Common myeloid progenitor, CD34-positive (primary cell): ENCODE measurements around the gene PRR19.
A peak's percentile ranks its signal among the peaks of the same experiment; 100 is the strongest.

Experiments
- CTCF ChIA-PET: fragments of 350-600 bp; sonication (Branson Sonifier 250); formaldehyde crosslinking; loops from one replicate; lab custom pipeline; 2021; ENCODE audit warnings: antibody characterized with exemption; lab: Charles Lee
- POLR2A ChIA-PET: fragments of 350-600 bp; sonication (Branson Sonifier 250); formaldehyde crosslinking; loops from one replicate; lab custom pipeline; 2021; ENCODE audit warnings: antibody characterized with exemption; lab: Charles Lee
- DNase-seq, 3 donors: peaks; one replicate each; pipeline versions ENCODE4 v3.0.0 to v3.0.0-alpha.2; 2013
- H3K27ac ChIP-seq, 2 experiments: 1 replicate in 1 of 2; 2 replicates in 1 of 2; pipeline ENCODE4 v1.7.0; 2013; ENCODE audit warnings: inconsistent platforms in 2 of 2, low read length in 2 of 2, mild to moderate bottlenecking in 2 of 2, low read depth in 1 of 2, moderate library complexity in 1 of 2; ENCODE audit not compliant: severe bottlenecking in 2 of 2, insufficient read depth in 1 of 2, poor library complexity in 1 of 2
- H3K27me3 ChIP-seq, 5 experiments: replicated peaks in 2 of 5; 1 replicate in 3 of 5; 2 replicates in 2 of 5; pipeline versions ENCODE4 v1.6.1 to v1.7.0; 2013; ENCODE audit warnings: low read length in 4 of 5, mild to moderate bottlenecking in 2 of 5, moderate library complexity in 2 of 5, inconsistent platforms in 1 of 5; ENCODE audit not compliant: insufficient read depth in 5 of 5, control insufficient read depth in 4 of 5
- H3K36me3 ChIP-seq, 4 experiments: 1 replicate in 2 of 4; 2 replicates in 2 of 4; pipeline versions ENCODE4 v1.6.1 to v1.7.0; 2013; ENCODE audit warnings: low read length in 3 of 4, control low read depth in 1 of 4, mild to moderate bottlenecking in 1 of 4; ENCODE audit not compliant: control insufficient read depth in 4 of 4, insufficient read depth in 4 of 4
- H3K4me1 ChIP-seq, 4 experiments: 1 replicate in 3 of 4; 2 replicates in 1 of 4; pipeline versions ENCODE4 v1.6.1 to v1.7.1; 2013; ENCODE audit warnings: low read length in 3 of 4, mild to moderate bottlenecking in 3 of 4, control low read depth in 1 of 4, inconsistent platforms in 1 of 4, moderate library complexity in 1 of 4; ENCODE audit not compliant: control insufficient read depth in 4 of 4, insufficient read depth in 4 of 4; ENCODE audit errors: control extremely low read depth in 1 of 4
- H3K4me3 ChIP-seq, 7 experiments: 1 replicate in 4 of 7; 2 replicates in 3 of 7; pipeline versions ENCODE4 v1.5.1 to v1.7.0; 2013; ENCODE audit warnings: mild to moderate bottlenecking in 7 of 7, low read length in 6 of 7, moderate library complexity in 6 of 7, inconsistent platforms in 2 of 7, low read depth in 2 of 7, control low read depth in 1 of 7; ENCODE audit not compliant: insufficient read depth in 4 of 7, control insufficient read depth in 1 of 7; ENCODE audit errors: extremely low read depth in 1 of 7
- H3K9me3 ChIP-seq, 5 experiments: 1 replicate in 4 of 5; 2 replicates in 1 of 5; pipeline versions ENCODE4 v1.6.1 to v1.7.1; 2013; ENCODE audit warnings: low read length in 4 of 5, mild to moderate bottlenecking in 2 of 5, inconsistent platforms in 1 of 5, low read depth in 1 of 5, moderate library complexity in 1 of 5; ENCODE audit not compliant: control insufficient read depth in 4 of 5, insufficient read depth in 2 of 5; ENCODE audit errors: control extremely low read depth in 1 of 5
- WGBS: methylation state at CpG from one replicate; pipeline ENCODE4 v1.1.5; 2013; ENCODE audit not compliant: insufficient coverage; 5-methylcytosine and 5-hydroxymethylcytosine counted together

Gene PRR19

DNA sequence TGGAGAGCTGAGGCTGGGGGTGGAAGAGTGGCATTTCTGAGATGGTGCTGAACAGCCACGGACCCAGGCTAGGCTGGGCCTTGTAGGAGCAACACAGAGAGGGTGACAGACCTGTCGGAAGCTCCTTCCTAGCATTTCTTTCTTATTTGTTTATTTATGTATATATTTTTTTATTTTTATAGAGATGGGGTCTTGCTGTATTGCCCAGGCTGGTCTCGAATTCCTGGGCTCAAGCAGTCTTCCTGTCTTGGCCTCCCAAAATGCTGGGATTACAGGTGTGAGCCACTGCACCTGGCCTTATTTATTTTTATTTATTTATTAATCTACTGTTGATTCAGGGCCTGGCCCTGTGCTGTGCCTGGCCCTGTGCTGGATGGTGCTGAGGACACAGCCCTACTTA, 26.4 kb upstream of the PRR19 start:
- ChIA-PET CTCF (no interaction called here), POLR2A (no interaction called here)
- no peak overlapping the region for H3K4me3 ChIP-seq
- H3K4me1 ChIP-seq, result peaks cover 0 to 65% (median 51%) of the 10 kb centered on the region in 4 experiments
- no peaks in the 10 kb centered on the region for H3K9me3 ChIP-seq
- no peaks in the 10 kb centered on the region for H3K27me3 ChIP-seq
- WGBS, result 100% methylated on average over 1 of the region's 3 CpGs
- H3K27ac ChIP-seq, result no peak overlapping the region
- no peak for DNase-seq
- H3K36me3 ChIP-seq, result peaks cover 0 to 50% (median 25%) of the 10 kb centered on the region in 4 experiments

- DNase-seq, result no peak
- no peaks in the 10 kb centered on the region for H3K27me3 ChIP-seq
- 33% methylated on average over 1 of the region's 3 CpGs for WGBS
- no peaks in the 10 kb centered on the region for H3K9me3 ChIP-seq
- ChIA-PET CTCF (interaction anchor here (7.5 kb wide), 1 partner anchor 29 kb away, joined by 159 read pairs; the partner anchor contains the start of gene GSK3A), POLR2A (no interaction called here)
- H3K4me3 ChIP-seq, result no peak overlapping the region
- peaks cover 0 to 60% (median 48%) of the 10 kb centered on the region in 4 experiments for H3K4me1 ChIP-seq
- H3K36me3 ChIP-seq, result peaks cover 0 to 50% (median 25%) of the 10 kb centered on the region in 4 experiments
- no peak overlapping the region for H3K27ac ChIP-seq
Measured at GRCh38 chr19:42276284-42276683, 25.6 kb upstream of the PRR19 start.

DNA sequence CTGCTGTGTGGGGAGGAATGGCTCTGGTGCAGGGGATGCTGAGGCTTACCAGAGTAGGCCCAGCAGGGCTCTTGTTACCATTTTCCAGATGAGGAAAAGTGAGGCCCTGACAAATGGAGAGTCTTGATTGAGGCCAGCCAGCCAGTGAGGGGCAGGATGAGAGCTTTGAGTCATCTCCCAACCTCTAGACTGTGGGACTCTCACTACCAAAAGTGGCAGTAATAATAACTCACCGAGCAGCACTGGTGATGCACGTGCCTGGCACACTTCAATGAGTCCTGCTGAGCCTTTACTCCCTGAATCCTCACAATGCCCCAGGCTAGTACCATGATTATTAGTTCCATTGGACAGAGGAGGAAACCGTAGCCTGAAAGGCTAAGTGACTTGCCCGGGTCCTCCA, 25.1 kb upstream of the PRR19 start:
- H3K27me3 ChIP-seq, result no peaks in the 10 kb centered on the region
- CTCF ChIA-PET, result interaction anchor here (0.6 to 7.5 kb wide), 3 partner anchors 30 to 315 kb away, joined by 3 to 159 read pairs (median 29); partner anchors contain the start of gene GSK3A
- no peak overlapping the region for H3K27ac ChIP-seq
- H3K36me3 ChIP-seq, result peaks cover 0 to 46% (median 25%) of the 10 kb centered on the region in 4 experiments
- POLR2A ChIA-PET, result no interaction called here
- H3K9me3 ChIP-seq, result no peaks in the 10 kb centered on the region
- H3K4me1 ChIP-seq, result peaks cover 0 to 60% (median 48%) of the 10 kb centered on the region in 4 experiments
- no peak overlapping the region for H3K4me3 ChIP-seq
- WGBS, result 100% methylated on average over 4 of the region's 4 CpGs
- no peak for DNase-seq

GRCh38 chr19:42277821-42278451, 24.0 kb upstream of the PRR19 start:
- Histone ChIP-seq H3K36me3 (peaks cover 0 to 35% (median 18%) of the 10 kb centered on the region in 4 experiments), H3K27ac (peak overlapping the region; percentile 25 to 79), H3K4me3 (peak overlapping the region in 2 of 7 experiments; percentile 26 to 33), H3K9me3 (no peaks in the 10 kb centered on the region), H3K27me3 (no peaks in the 10 kb centered on the region), H3K4me1 (peaks cover 3 to 67% (median 56%) of the 10 kb centered on the region in 4 experiments)
- WGBS, result 53% methylated on average over 9 of the region's 10 CpGs
- no peak for DNase-seq
- ChIA-PET POLR2A (no interaction called here), CTCF (interaction anchor here (1.3 to 7.5 kb wide), 6 partner anchors 7 to 169 kb away, joined by 7 to 159 read pairs (median 14); partner anchors contain the start of genes GSK3A and ZNF526)

GRCh38 chr19:42278452-42279154, 23.3 kb upstream of the PRR19 start:
- ChIA-PET POLR2A (interaction anchor here (1.4 to 2.5 kb wide), 3 partner anchors 8 to 27 kb away, joined by 4 to 10 read pairs (median 8); partner anchors contain the start of gene CIC), CTCF (interaction anchor here (0.7 to 7.5 kb wide), 13 partner anchors 8 to 169 kb away, joined by 3 to 159 read pairs (median 7); partner anchors contain the start of genes CIC, ERF, GSK3A and POU2F2)
- H3K27ac ChIP-seq, result peak overlapping the region; percentile 25 to 79
- peak overlapping the region in 1 of 7 experiments; percentile 26 for H3K4me3 ChIP-seq
- H3K9me3 ChIP-seq, result no peaks in the 10 kb centered on the region
- H3K4me1 ChIP-seq, result peaks cover 3 to 73% (median 63%) of the 10 kb centered on the region in 4 experiments
- no peaks in the 10 kb centered on the region for H3K27me3 ChIP-seq
- no peak for DNase-seq
- H3K36me3 ChIP-seq, result peaks cover 0 to 28% (median 15%) of the 10 kb centered on the region in 4 experiments
- WGBS, result 19% methylated on average over 1 of the region's 5 CpGs

DNA sequence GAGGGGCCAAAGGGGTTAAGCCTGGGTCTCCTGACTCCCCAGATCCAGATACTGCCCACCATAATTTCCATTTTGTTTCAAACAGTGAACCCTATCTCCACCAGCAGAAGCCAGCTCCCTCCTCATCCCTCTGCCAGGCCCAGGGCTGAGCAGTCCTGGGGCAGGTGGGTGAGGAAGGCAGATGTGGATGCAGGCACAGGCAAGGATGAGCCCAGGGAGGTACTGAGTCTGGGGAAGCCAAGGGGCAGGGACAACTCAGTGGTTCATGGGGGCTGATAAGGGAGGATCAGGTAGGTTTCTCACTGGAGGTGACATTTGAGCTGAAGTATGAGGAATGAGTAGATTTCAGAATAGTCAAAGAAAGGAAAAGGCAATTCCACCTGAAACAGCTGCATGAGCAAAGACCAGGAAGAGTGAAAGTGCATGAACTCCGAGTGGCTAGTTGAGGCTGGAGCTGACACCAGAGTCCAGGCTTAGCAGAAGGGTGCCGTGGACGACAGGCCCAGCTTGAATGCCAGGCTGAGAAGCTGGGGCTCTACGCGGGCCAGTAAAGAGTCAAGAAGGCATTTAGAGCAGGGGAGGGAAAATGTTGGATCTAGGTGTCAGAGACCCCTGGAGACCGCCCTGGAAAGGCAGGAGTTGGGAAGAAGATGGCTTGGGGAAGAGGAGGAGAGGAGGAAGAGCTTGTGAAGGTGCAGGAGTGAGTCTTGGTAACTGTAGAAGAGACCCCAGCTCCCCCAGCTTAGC, 22.6 kb upstream of the PRR19 start:
- Histone ChIP-seq H3K4me3 (peak overlapping the region; percentile 61 to 91 (median 76)), H3K27me3 (no peaks in the 10 kb centered on the region), H3K27ac (peak overlapping the region; percentile 25 to 79), H3K9me3 (no peaks in the 10 kb centered on the region), H3K4me1 (peaks cover 3 to 73% (median 63%) of the 10 kb centered on the region in 4 experiments), H3K36me3 (peaks cover 0 to 21% (median 10%) of the 10 kb centered on the region in 4 experiments)
- ChIA-PET CTCF (interaction anchor here (0.7 to 7.5 kb wide), 17 partner anchors 9 to 170 kb away, joined by 3 to 159 read pairs (median 6); partner anchors contain the start of genes CIC, ERF, GSK3A and POU2F2), POLR2A (interaction anchor here (0.7 to 3.1 kb wide), 7 partner anchors 8 to 36 kb away, joined by 3 to 21 read pairs (median 4); partner anchors contain the start of genes CIC and GSK3A)
- DNase-seq, result no peak
- 11% methylated on average over 6 of the region's 6 CpGs for WGBS
